GM18505 (cell line): Measurements from ENCODE around the gene CAPN10.

Experiments used
- ATAC-seq: cut with Tn5 transposase; IDR thresholded peaks from one replicate; pipeline ENCODE4 v1.9.1; 2021; ENCODE audit not compliant: unreplicated experiment
- POLR2A ChIP-seq: IDR thresholded peaks from 4 replicates; pipeline ENCODE4 v1.6.1; 2011; ENCODE audit warnings: borderline replicate concordance; ENCODE audit not compliant: insufficient read depth, insufficient read length; ENCODE audit errors: extremely low read depth

CAPN10 gene

GRCh38 chr2:240628507-240628807 is 41.9 kb downstream of the CAPN10 start:
- no peak for TF ChIP-seq POLR2A

GRCh38 chr2:240628808-240629618 is 42.5 kb downstream of the CAPN10 start:
- ATAC-seq, result no peak
- TF ChIP-seq POLR2A, result no peak

More at GRCh38 chr2:240628507-240628807, 41.9 kb downstream of the CAPN10 start:
- no peak for ATAC-seq

- no peak for ATAC-seq
- TF ChIP-seq POLR2A, result no peak
These were observed 43.1 kb downstream of the CAPN10 start for GRCh38 chr2:240629619-240629967.

GRCh38 chr2:240629968-240630770 is 43.6 kb downstream of the CAPN10 start:
- ATAC-seq, result no peak
- TF ChIP-seq POLR2A, result no peak

- ATAC-seq, result no peak
- TF ChIP-seq POLR2A, result no peak
These were observed 44.4 kb downstream of the CAPN10 start for GRCh38 chr2:240630771-240631547.

- no peak for ATAC-seq
These were observed 45.2 kb downstream of the CAPN10 start for GRCh38 chr2:240631548-240632305.

GRCh38 chr2:240632306-240632721 is 45.8 kb downstream of the CAPN10 start:
- no peak for TF ChIP-seq POLR2A
- ATAC-seq, result no peak

More at GRCh38 chr2:240631548-240632305, 45.2 kb downstream of the CAPN10 start:
- TF ChIP-seq POLR2A, result no peak

- no peak for TF ChIP-seq POLR2A
These were observed 48.8 kb downstream of the CAPN10 start for GRCh38 chr2:240635121-240635997.

GRCh38 chr2:240635998-240636547 is 49.5 kb downstream of the CAPN10 start:
- TF ChIP-seq POLR2A, result no peak
- ATAC-seq, result no peak

More at GRCh38 chr2:240635121-240635997, 48.8 kb downstream of the CAPN10 start:
- no peak for ATAC-seq

GRCh38 chr2:240636563-240637115 is 50.1 kb downstream of the CAPN10 start:
- no peak for ATAC-seq

More at GRCh38 chr2:240636563-240637115, 50.1 kb downstream of the CAPN10 start:
- no peak for TF ChIP-seq POLR2A
